Progenitor cell of endocrine pancreas (in vitro differentiated cells): ENCODE data around the gene OR5J2. TPM values are rescaled to one million over a fixed set of nuclear protein-coding genes. Genes with fewer than 3 reads are reported as not detected.
"Not testable (repeated sequence)": the region's sequence is repeated elsewhere in the genome, so short reads cannot be mapped to it uniquely, and the experiment has no call there.

Source experiments
- DNase-seq: peaks from one replicate; pipeline ENCODE4 v3.0.0; 2021; ENCODE audit warnings: low spot score; ENCODE audit not compliant: unreplicated experiment
- H3K27ac Mint-ChIP-seq: 2 replicates; pipeline ENCODE4 v1.8.0; 2021; ENCODE audit warnings: mild to moderate bottlenecking, moderate library complexity, mixed read lengths
- H3K27me3 Mint-ChIP-seq: 2 replicates; pipeline ENCODE4 v1.8.0; 2021; ENCODE audit warnings: mixed read lengths
- H3K36me3 Mint-ChIP-seq: 2 replicates; pipeline ENCODE4 v1.8.0; 2022; ENCODE audit warnings: mixed read lengths; ENCODE audit not compliant: insufficient read depth
- H3K4me1 Mint-ChIP-seq: 2 replicates; pipeline ENCODE4 v1.8.0; 2021; ENCODE audit warnings: low read depth, mixed read lengths
- H3K4me3 Mint-ChIP-seq: 2 replicates; pipeline ENCODE4 v1.8.0; 2021; ENCODE audit warnings: low read depth, mild to moderate bottlenecking, moderate library complexity, mixed read lengths
- H3K9me3 Mint-ChIP-seq: 2 replicates; pipeline ENCODE4 v1.8.0; 2021; ENCODE audit warnings: low read depth, mixed read lengths
- CTCF ChIP-seq: fragments of 200-600 bp; sonication (generic); IDR thresholded peaks from one replicate; pipeline ENCODE4 v1.5.0; 2021; ENCODE audit warnings: antibody characterized with exemption, mild to moderate bottlenecking; ENCODE audit not compliant: unreplicated experiment
- total RNA-seq: library from RNA; stranded (reverse); gene quantifications from 2 replicates; pipeline ENCODE4 v1.2.1, GENCODE V29; 2021

OR5J2 gene
- total RNA-seq, 1 donor from 2014 or later: not detected

GRCh38 chr11:56197367-56197766 is 20.9 kb downstream of the OR5J2 start:
- no peak for TF ChIP-seq CTCF
- Mint-ChIP-seq H3K27ac (no peak overlapping the region), H3K9me3 (peaks cover 8% of the 10 kb centered on the region), H3K27me3 (no peaks in the 10 kb centered on the region), H3K4me1 (no peaks in the 10 kb centered on the region), H3K36me3 (no peaks in the 10 kb centered on the region), H3K4me3 (no peak overlapping the region)
- DNase-seq: no peak

- H3K9me3 Mint-ChIP-seq: peaks cover 16% of the 10 kb centered on the region
- H3K4me3 Mint-ChIP-seq: no peak overlapping the region
- no peak overlapping the region for H3K27ac Mint-ChIP-seq
- no peaks in the 10 kb centered on the region for H3K4me1 Mint-ChIP-seq
- no peaks in the 10 kb centered on the region for H3K27me3 Mint-ChIP-seq
- TF ChIP-seq CTCF: no peak
- no peak for DNase-seq
- H3K36me3 Mint-ChIP-seq: no peaks in the 10 kb centered on the region
Observed at GRCh38 chr11:56207790-56208189, 31.4 kb downstream of the OR5J2 start.

- no peak overlapping the region for H3K4me3 Mint-ChIP-seq
- no peaks in the 10 kb centered on the region for H3K4me1 Mint-ChIP-seq
- H3K9me3 Mint-ChIP-seq: peaks cover 29% of the 10 kb centered on the region
- no peak overlapping the region for H3K27ac Mint-ChIP-seq
- H3K36me3 Mint-ChIP-seq: peaks cover 4% of the 10 kb centered on the region
- no peak for DNase-seq
- H3K27me3 Mint-ChIP-seq: no peaks in the 10 kb centered on the region
- no peak for TF ChIP-seq CTCF
Observed at GRCh38 chr11:56214537-56214936, 38.1 kb downstream of the OR5J2 start.

- peaks cover 39% of the 10 kb centered on the region for H3K9me3 Mint-ChIP-seq
- not testable (repeated sequence) for H3K36me3 Mint-ChIP-seq, H3K27me3 Mint-ChIP-seq, H3K4me1 Mint-ChIP-seq, DNase-seq, H3K4me3 Mint-ChIP-seq, H3K27ac Mint-ChIP-seq
Observed at GRCh38 chr11:56219735-56220134, 43.3 kb downstream of the OR5J2 start.

Other genes starting within 250 kb of the OR5J2 start
- gene OR5I1, start 240.2 kb upstream of the OR5J2 start, total RNA-seq: not detected in 2 replicates
- not detected in 2 replicates for gene OR10AG1, start 206.7 kb upstream of the OR5J2 start, total RNA-seq
- gene OR5F1, start 182.0 kb upstream of the OR5J2 start, total RNA-seq: not detected in 2 replicates
- not detected in 2 replicates for gene OR5AS1, start 149.0 kb upstream of the OR5J2 start, total RNA-seq
- gene OR8I2, start 83.3 kb upstream of the OR5J2 start, total RNA-seq: not detected in 2 replicates
- gene OR8H2, start 72.9 kb upstream of the OR5J2 start, total RNA-seq: not detected in 2 replicates
- gene OR8H3, start 54.2 kb upstream of the OR5J2 start, total RNA-seq: not detected in 2 replicates
- not detected in 2 replicates for gene OR8J3, start 36.4 kb upstream of the OR5J2 start, total RNA-seq
- gene OR8K5, start 16.3 kb upstream of the OR5J2 start, total RNA-seq: not detected in 2 replicates
- not detected in 2 replicates for gene OR5T2, start 57.6 kb downstream of the OR5J2 start, total RNA-seq
- not detected in 2 replicates for gene OR5T3, start 75.6 kb downstream of the OR5J2 start, total RNA-seq
- not detected in 2 replicates for gene OR5T1, start 97.5 kb downstream of the OR5J2 start, total RNA-seq
- gene OR8H1, start 115.6 kb downstream of the OR5J2 start, total RNA-seq: not detected in 2 replicates
- not detected in 2 replicates for gene OR8K3, start 138.5 kb downstream of the OR5J2 start, total RNA-seq
- not detected in 2 replicates for gene OR8K1, start 169.4 kb downstream of the OR5J2 start, total RNA-seq
- gene OR8J1, start 177.7 kb downstream of the OR5J2 start, total RNA-seq: not detected in 2 replicates
- gene OR8U1, start 199.0 kb downstream of the OR5J2 start, total RNA-seq: not detected in 2 replicates
- gene OR5AL1, start 236.1 kb downstream of the OR5J2 start, total RNA-seq: not detected in 2 replicates